ENCODE results near the gene ATE1. TPM values are rescaled to one million over a fixed set of nuclear protein-coding genes. Genes with fewer than 3 reads are reported as not detected.
A peak's percentile ranks its signal among the peaks of the same experiment; 100 is the strongest.

ATE1 gene
- total and polyA plus RNA-seq, 12 donors = 4.5 to 57.7 (median 42.5) TPM

DNA sequence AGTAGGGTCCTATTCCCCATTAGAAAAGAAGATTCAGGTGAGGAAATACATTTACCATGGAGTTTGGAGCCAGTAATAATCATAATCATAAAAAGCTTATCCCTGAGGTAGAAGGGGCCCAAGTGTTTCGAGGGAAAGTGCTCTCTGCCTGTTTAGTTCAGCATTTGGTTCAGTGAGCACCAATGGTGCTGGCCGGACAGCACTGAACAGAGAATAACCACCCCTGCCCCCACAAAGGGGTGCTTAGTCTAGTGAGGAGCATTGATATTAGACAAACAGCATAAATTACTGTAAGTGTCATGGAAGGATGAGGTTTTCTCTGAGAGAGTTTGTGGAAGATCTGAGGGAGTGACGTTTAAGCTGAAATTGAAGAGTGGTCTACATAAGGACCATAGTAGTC lies 21.6 kb upstream of the ATE1 start:
- no peak for ATAC-seq
- H3K27ac ChIP-seq = no peak overlapping the region
- TF ChIP-seq, protein P1, sequence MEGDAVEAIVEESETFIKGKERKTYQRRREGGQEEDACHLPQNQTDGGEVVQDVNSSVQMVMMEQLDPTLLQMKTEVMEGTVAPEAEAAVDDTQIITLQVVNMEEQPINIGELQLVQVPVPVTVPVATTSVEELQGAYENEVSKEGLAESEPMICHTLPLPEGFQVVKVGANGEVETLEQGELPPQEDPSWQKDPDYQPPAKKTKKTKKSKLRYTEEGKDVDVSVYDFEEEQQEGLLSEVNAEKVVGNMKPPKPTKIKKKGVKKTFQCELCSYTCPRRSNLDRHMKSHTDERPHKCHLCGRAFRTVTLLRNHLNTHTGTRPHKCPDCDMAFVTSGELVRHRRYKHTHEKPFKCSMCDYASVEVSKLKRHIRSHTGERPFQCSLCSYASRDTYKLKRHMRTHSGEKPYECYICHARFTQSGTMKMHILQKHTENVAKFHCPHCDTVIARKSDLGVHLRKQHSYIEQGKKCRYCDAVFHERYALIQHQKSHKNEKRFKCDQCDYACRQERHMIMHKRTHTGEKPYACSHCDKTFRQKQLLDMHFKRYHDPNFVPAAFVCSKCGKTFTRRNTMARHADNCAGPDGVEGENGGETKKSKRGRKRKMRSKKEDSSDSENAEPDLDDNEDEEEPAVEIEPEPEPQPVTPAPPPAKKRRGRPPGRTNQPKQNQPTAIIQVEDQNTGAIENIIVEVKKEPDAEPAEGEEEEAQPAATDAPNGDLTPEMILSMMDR (IDR thresholded peaks at IDR 0.05) = no peak

DNA sequence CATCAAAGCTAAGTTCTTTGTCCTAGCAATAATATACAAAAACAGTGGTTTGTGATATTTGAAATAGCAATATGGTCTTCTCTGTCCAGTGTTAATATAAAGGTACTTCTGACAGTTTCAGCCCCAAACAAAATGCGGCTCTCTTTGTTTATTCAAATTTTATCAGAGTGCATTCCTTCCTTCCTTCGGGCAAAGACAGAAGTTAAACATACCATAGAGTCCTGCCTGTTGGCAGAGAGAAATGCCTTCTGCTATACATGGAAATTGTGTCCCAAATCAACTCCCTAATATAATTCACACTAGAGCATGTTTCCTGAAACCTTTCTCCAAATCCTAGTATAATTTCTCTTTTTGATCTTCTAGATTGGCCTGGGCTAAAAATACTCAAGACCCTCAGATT lies 21.2 kb upstream of the ATE1 start:
- WGBS, 2 donors = 44 to 50% methylated on average over 2 of the region's 2 CpGs
- TF ChIP-seq, protein P1 (IDR thresholded peaks at IDR 0.05) = no peak
- no peak for ATAC-seq
- Histone ChIP-seq H3K36me3 (peaks cover 0 to 8% (median 0%) of the 10 kb centered on the region in 9 donors), H3K27ac (no peak overlapping the region), H3K27me3 (no peaks in the 10 kb centered on the region), H3K4me3 (no peak overlapping the region), H3K4me1 (no peaks in the 10 kb centered on the region), H3K9me3 (no peaks in the 10 kb centered on the region)
- no peak for DNase-seq
- intact Hi-C loops (cut with DNase I) = no loop called here

More for the DNA sequence above, 21.6 kb upstream of the ATE1 start:
- 86 to 88% methylated on average over 3 of the region's 3 CpGs for WGBS, 2 donors
- H3K36me3 ChIP-seq = peaks cover 0 to 12% (median 3%) of the 10 kb centered on the region in 9 donors
- no peaks in the 10 kb centered on the region for H3K9me3 ChIP-seq
- DNase-seq = no peak
- H3K4me1 ChIP-seq = no peaks in the 10 kb centered on the region
- no peaks in the 10 kb centered on the region for H3K27me3 ChIP-seq
- no peak overlapping the region for H3K4me3 ChIP-seq
- intact Hi-C loops (cut with DNase I) = no loop called here

DNA sequence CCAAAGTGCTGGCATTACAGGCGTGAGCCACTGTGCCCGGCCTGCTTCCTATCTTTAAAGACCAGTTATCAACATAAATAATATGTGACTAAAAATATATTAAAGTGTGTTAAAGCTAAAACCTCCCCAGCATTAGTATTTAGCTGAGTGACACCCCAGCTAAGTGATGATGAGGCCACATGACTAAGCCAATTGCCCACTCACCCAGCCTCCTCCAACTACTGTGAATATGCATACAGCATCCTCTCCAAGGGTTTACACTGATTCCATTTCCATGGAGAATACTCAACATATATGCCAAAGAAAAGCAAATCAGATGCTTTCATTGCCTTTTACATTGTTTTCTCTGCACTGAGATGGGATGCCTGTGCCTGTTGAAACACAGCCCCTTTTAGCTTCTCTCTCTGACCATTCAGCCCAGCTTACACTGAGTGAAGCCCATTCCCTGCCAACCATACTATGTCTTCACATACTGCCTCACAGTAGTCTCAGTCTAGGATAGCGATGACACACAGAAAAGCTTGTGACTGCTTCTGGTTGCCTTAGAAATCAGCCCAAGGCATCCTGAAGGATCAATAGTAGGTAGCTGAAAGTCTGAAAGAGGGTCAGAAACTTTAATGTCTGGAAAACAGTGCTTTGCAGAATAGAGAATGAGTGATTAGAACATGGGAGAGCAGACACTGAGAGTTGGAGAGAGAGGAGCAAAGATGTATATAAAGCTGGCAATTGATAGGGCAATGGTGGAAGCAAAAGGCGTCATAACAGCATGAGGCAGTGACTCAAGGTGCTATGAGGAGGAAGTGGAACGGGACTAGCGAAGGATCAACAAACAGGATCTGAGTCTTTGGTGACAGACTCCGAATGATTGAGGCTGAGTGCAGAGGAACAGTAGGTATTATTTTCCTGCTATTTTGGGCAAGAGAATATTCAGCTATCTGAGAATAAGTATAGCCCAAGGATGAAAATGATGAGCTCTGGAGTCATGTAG lies 19.8 kb upstream of the ATE1 start:
- Histone ChIP-seq H3K36me3 (peaks cover 0 to 6% (median 0%) of the 10 kb centered on the region in 9 donors), H3K27me3 (no peaks in the 10 kb centered on the region), H3K9me3 (no peaks in the 10 kb centered on the region), H3K27ac (no peak overlapping the region), H3K4me1 (peaks cover 0 to 10% (median 8%) of the 10 kb centered on the region in 9 donors), H3K4me3 (no peak overlapping the region)
- no peak for ATAC-seq
- intact Hi-C loops (cut with DNase I) = no loop called here
- no peak for DNase-seq
- 82 to 89% methylated on average over 7 of the region's 7 CpGs for WGBS, 2 donors
- TF ChIP-seq, protein P1 (IDR thresholded peaks at IDR 0.05) = no peak

DNA sequence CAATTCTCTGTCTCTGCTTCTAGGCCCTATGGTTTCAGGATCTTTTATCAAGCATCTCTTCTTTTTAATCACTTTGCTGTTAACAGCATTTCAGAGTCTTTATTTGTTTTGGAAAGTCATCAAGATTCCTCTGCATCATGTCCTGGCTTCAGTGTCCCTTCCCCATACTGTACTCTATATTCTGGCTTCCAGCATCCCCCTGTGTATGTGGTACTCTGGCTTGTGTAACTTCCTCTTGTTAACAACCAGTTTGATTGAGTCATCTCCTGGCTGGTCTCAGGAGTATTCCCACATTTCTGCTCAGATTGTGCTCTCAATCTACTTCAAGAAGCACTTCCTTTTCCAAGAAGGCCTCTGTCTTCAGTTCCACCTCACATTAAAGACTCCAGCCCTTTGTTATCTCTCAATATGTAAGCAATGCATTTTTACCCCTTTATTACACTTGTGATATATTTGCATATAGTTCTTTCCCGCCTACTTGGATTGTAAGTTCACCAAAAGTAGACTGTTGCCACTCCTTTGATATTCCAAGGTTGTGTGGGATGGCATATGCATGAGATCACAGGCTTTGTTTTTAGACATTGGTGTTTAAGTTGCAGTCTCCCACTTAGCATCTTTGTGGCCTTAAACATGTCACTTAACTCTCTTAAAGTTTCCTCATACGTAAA lies 15.1 kb upstream of the ATE1 start:
- no peaks in the 10 kb centered on the region for H3K27me3 ChIP-seq
- H3K27ac ChIP-seq = peak overlapping the region in 7 of 10 donors; percentile 3 to 67 (median 31)
- no peak overlapping the region for H3K4me3 ChIP-seq
- TF ChIP-seq, protein P1 (IDR thresholded peaks at IDR 0.05) = no peak
- DNase-seq (peak in 1 of 2 donors; percentile 50), ATAC-seq (peak; percentile 73 to 98 (median 92))
- no peaks in the 10 kb centered on the region for H3K36me3 ChIP-seq
- 72 to 84% methylated on average over 2 of the region's 2 CpGs for WGBS, 2 donors
- H3K9me3 ChIP-seq = no peaks in the 10 kb centered on the region
- intact Hi-C loops (cut with DNase I) = no loop called here
- H3K4me1 ChIP-seq = peaks cover 0 to 18% (median 12%) of the 10 kb centered on the region in 9 donors

Measured in heart right ventricle (tissue), 16 donors.